IPS-18a (cell line): Measurements from ENCODE around the gene DYNLT3.

Experiments
- H3K27ac ChIP-seq: one replicate; pipeline ENCODE4 v1.5.1; 2013; ENCODE audit warnings: low read length
- H3K27me3 ChIP-seq: one replicate; pipeline ENCODE4 v1.6.1; 2013; ENCODE audit warnings: mild to moderate bottlenecking, low read length; ENCODE audit not compliant: control insufficient read depth, insufficient read depth
- H3K36me3 ChIP-seq: one replicate; pipeline ENCODE4 v1.6.1; 2013; ENCODE audit warnings: low read depth, low read length; ENCODE audit not compliant: control insufficient read depth
- H3K4me1 ChIP-seq: one replicate; pipeline ENCODE4 v1.6.1; 2013; ENCODE audit warnings: low read depth, low read length; ENCODE audit not compliant: control insufficient read depth
- H3K4me3 ChIP-seq: one replicate; pipeline ENCODE4 v1.5.1; 2013; ENCODE audit warnings: low read length
- H3K9ac ChIP-seq: one replicate; pipeline ENCODE4 v1.6.1; 2013; ENCODE audit warnings: mild to moderate bottlenecking, low read length, moderate library complexity
- H3K9me3 ChIP-seq: one replicate; pipeline ENCODE4 v1.6.1; 2013; ENCODE audit warnings: low read depth, low read length; ENCODE audit not compliant: control insufficient read depth

DYNLT3 gene

DNA sequence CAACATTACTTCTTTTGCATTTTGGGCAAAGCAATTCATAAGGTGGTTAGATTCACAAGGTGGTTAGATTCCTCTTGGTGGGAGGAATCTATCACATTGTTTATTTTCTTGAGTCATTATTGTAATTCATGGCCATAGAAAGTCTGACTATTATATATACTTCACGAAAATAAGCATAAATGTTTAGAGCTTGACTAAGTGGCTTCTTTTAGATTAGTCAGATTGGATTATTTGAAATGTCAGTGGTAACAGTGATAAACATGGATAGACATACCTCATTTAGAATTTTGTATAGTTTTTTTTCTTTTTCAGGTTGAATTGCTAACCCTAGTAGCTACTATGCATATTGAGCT is 24.9 kb upstream of the DYNLT3 start:
- Histone ChIP-seq H3K36me3 (no peaks in the 10 kb centered on the region), H3K4me1 (no peaks in the 10 kb centered on the region), H3K4me3 (no peak overlapping the region), H3K27me3 (no peaks in the 10 kb centered on the region), H3K9ac (no peak overlapping the region), H3K9me3 (peaks cover 16% of the 10 kb centered on the region), H3K27ac (no peak overlapping the region)

DNA sequence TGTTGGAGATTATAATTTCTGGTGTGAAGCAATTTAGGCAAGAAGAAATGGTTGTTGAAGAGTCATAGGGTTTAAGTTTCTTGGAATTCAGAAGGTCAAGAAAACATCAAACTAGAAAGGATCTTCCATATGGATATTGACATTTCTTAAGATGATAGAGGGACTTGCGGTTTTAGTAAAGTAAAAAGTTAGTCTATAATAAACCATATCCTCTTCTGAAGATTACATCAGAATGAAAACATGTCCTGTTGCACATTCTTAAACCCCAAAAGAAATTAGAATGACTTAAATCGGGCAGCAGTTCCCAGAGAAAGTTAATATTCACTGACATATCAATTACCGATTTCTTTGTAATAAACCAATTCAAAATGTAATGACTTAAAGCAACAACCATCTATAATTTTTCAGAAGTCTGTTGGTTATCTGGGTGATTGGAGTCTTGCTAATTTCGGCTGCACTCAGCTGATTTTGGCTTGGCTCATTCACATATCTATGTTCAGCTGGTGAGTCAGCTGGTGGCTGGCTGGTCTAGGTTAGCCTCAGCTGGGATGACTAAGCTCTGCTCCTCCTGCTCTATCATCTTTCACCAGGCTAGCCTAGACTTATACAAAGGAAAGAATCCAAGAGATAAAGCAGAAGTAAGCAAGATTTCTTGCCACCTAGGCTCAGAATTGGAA is 24.4 kb upstream of the DYNLT3 start:
- Histone ChIP-seq H3K27me3 (no peaks in the 10 kb centered on the region), H3K9ac (no peak overlapping the region), H3K9me3 (peaks cover 16% of the 10 kb centered on the region), H3K36me3 (no peaks in the 10 kb centered on the region), H3K27ac (no peak overlapping the region), H3K4me1 (no peaks in the 10 kb centered on the region), H3K4me3 (no peak overlapping the region)

DNA sequence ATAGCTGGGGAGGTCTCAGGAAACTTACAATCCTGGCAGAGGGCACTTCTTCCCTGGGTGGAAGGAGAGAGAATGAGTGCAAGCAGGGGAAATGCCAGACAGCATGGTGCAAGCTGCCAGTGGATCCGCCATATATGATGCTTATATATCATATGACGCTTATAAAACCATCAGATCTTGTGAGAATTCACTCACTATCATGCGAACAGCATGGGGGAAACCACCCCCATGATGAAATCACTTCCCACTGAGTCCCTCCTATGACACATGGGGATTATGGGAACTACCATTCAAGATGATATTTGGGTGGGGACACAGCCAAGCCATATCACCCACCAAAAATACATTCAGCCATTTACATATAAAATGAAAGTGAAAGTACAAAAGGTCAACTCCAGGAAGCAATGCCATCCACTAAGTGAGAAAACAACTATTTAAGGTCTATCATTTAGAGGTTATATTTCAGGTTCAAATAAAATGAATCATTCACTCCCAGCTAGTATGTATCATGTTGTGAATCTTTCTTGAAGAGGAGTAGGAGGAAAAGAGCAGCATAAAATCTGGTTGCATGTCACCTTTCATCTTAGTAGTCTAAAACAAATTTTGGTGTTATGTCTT is 20.3 kb upstream of the DYNLT3 start:
- Histone ChIP-seq H3K27ac (no peak overlapping the region), H3K36me3 (no peaks in the 10 kb centered on the region), H3K27me3 (no peaks in the 10 kb centered on the region), H3K4me1 (no peaks in the 10 kb centered on the region), H3K4me3 (no peak overlapping the region), H3K9ac (no peak overlapping the region), H3K9me3 (peaks cover 6% of the 10 kb centered on the region)

DNA sequence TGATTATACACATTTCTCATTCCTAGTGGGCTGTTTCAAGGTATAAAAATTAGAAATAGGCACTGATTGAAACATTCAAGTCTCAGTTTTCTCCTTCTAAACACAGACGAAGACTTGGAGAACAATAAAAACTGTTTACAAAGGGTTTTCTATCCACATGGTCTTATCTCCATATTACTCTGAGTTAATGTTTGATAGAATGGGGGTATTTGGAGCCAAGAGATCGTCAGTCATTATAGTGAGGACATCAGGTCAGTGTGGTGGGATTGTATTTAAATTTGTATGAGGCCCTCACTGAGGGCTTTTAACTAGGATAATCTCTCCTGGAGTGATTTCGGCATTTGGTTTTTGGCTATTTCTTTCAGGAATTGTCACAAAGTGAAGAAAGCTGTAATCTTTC is 16.4 kb upstream of the DYNLT3 start:
- Histone ChIP-seq H3K27ac (no peak overlapping the region), H3K9ac (no peak overlapping the region), H3K9me3 (peaks cover 15% of the 10 kb centered on the region), H3K36me3 (no peaks in the 10 kb centered on the region), H3K27me3 (no peaks in the 10 kb centered on the region), H3K4me1 (no peaks in the 10 kb centered on the region), H3K4me3 (no peak overlapping the region)

DNA sequence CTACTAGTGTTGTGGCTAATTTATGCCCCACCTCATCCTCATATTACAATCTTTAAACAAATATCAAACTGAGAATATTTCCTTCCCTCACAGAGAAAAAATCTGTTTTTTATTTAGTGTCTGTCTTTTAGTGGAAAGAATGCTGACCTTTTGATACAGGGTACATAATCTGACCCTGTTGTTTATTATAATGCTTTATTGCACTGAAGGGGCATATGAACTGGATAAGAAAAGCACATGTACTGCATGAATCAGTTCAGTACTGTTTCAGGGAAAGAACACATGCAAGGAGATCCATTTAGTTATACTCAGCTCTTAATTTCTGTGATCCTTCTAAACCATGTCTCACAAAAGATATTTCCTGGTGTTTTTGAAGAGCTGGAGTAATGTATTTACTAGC is 15.5 kb upstream of the DYNLT3 start:
- Histone ChIP-seq H3K4me1 (no peaks in the 10 kb centered on the region), H3K4me3 (no peak overlapping the region), H3K9ac (no peak overlapping the region), H3K27ac (no peak overlapping the region), H3K9me3 (peaks cover 12% of the 10 kb centered on the region), H3K36me3 (no peaks in the 10 kb centered on the region), H3K27me3 (no peaks in the 10 kb centered on the region)

DNA sequence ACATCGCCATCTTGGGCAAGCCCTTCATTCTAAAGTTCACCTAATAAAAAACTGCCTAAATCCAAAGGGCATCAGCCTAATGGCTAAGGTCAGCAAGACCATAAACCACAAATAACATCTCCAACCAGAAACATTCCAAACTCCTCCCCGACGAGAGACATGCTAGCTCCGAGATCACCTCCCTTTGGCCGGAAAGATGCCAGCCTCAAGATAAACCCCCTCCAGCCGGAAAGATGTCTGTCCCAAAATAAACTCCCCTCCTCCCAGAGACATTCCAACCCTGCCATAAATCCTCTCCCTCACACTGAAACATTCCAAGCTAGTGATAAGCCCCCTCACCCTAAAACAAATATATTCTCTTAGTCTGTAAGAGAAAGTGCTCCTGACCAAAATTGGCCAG is 13.3 kb upstream of the DYNLT3 start:
- no peaks in the 10 kb centered on the region for H3K4me1 ChIP-seq
- H3K27me3 ChIP-seq, result no peaks in the 10 kb centered on the region
- no peaks in the 10 kb centered on the region for H3K36me3 ChIP-seq
- no peak overlapping the region for H3K4me3 ChIP-seq
- H3K9ac ChIP-seq, result no peak overlapping the region
- no peak overlapping the region for H3K27ac ChIP-seq
- peaks cover 9% of the 10 kb centered on the region for H3K9me3 ChIP-seq

DNA sequence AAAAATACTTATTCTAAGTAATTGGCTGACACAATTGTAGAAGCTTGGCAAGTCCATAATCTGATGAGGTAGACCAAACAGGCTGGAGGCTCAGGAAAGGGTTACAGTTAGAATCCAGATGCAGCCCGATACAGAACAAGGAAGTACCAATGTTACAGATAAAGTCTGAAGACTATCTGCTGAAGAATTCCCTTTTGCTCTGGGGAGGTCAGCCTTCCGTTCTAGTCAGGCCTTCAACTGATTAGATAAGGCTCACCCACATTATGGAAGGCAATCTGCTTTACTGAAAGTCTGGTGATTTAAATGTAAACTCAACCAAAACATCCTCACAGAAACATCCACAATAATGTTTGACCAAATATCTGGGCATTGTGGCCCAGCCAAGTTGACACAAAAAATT is 7.4 kb upstream of the DYNLT3 start:
- no peak overlapping the region for H3K4me3 ChIP-seq
- H3K27me3 ChIP-seq, result no peaks in the 10 kb centered on the region
- no peak overlapping the region for H3K9ac ChIP-seq
- peaks cover 6% of the 10 kb centered on the region for H3K9me3 ChIP-seq
- no peak overlapping the region for H3K27ac ChIP-seq
- H3K36me3 ChIP-seq, result no peaks in the 10 kb centered on the region
- no peaks in the 10 kb centered on the region for H3K4me1 ChIP-seq

DNA sequence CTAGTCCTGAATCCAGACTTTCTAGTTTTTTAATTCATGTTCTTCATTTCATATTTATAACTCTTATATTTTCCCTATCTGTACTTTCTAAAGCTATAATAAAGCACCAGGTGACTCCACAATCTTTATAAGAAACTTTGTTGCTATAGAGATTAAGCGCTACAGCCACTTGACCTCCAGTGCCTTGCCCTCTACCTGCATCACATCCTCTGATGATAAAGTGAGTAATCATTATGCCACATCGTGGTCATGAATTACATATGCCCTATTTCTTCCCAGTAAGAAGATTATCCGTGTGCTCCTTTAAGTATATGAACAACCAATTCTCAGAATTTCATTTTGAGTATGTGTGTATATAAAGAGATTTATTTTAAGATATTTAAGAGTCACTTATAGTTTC is 6.8 kb upstream of the DYNLT3 start:
- H3K9me3 ChIP-seq, result peaks cover 6% of the 10 kb centered on the region
- no peak overlapping the region for H3K4me3 ChIP-seq
- no peak overlapping the region for H3K9ac ChIP-seq
- no peaks in the 10 kb centered on the region for H3K27me3 ChIP-seq
- H3K27ac ChIP-seq, result no peak overlapping the region
- H3K36me3 ChIP-seq, result no peaks in the 10 kb centered on the region
- no peaks in the 10 kb centered on the region for H3K4me1 ChIP-seq

DNA sequence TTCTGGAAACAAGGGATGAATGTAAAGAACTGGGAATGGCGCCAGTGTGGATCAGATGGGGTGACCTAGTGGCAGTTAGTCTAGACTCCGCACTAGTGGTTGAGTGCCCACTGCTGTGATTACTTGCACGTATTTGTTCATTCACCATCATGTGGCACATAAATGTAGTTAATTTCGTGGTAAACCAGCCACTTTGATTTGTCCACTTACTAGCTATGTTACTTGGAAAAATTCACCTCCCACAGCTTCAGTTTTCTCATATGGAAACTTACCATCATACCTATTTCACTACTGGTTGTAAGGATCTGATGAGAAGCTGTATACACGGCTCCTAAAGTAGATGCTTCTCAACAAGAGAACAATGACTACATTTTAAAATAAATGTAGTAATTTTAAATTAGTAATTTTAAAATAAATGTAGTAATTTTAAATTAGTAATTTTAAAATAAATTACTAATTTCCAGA is 394 bp upstream of the DYNLT3 start:
- Histone ChIP-seq H3K27me3 (no peaks in the 10 kb centered on the region), H3K27ac (no peak overlapping the region), H3K4me1 (no peaks in the 10 kb centered on the region), H3K9ac (no peak overlapping the region), H3K9me3 (peaks cover 7% of the 10 kb centered on the region), H3K4me3 (peak overlapping the region; percentile 60), H3K36me3 (no peaks in the 10 kb centered on the region)

DNA sequence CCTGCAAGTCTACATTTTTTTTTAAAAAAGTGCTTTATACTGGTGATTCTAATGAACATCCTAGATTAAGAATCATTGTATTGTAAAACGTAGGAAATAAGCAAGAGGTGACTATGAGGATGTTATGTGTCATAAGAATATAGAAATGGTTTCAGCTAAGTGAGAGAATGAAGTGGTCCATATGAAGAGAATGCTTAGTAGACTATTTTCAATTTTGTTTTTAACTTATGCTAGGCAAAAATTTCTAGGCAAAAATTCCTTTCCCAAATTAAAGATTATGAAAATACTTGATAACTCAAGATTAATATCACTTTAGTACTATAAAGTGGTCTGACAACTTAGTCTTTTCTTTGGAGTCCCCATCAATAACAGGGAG is 825 bp downstream of the DYNLT3 start:
- Histone ChIP-seq H3K9me3 (peaks cover 10% of the 10 kb centered on the region), H3K36me3 (no peaks in the 10 kb centered on the region), H3K9ac (no peak overlapping the region), H3K4me1 (no peaks in the 10 kb centered on the region), H3K4me3 (peak overlapping the region; percentile 60), H3K27me3 (no peaks in the 10 kb centered on the region), H3K27ac (no peak overlapping the region)

DNA sequence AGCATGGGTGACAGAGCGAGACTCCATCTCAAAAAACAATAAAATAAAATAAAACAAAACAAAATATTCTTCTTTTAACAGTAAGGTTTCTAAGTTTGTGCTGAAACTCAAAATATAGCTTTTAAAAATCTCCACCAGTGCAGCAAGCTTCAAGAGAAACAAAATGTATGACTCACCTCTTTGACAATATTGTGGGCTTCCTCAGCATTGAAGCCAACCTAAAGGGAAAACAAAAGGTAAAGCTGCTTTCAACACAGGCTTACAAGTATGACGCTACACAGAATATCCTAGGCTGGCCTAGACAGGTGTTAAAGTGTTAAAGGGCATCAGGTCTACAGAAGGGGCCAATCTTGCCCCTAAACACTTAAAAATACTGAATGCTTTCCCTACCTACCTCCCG is 1.2 kb downstream of the DYNLT3 start:
- H3K9me3 ChIP-seq, result peaks cover 10% of the 10 kb centered on the region
- H3K27me3 ChIP-seq, result no peaks in the 10 kb centered on the region
- no peak overlapping the region for H3K4me3 ChIP-seq
- no peak overlapping the region for H3K9ac ChIP-seq
- H3K27ac ChIP-seq, result no peak overlapping the region
- no peaks in the 10 kb centered on the region for H3K36me3 ChIP-seq
- H3K4me1 ChIP-seq, result no peaks in the 10 kb centered on the region

DNA sequence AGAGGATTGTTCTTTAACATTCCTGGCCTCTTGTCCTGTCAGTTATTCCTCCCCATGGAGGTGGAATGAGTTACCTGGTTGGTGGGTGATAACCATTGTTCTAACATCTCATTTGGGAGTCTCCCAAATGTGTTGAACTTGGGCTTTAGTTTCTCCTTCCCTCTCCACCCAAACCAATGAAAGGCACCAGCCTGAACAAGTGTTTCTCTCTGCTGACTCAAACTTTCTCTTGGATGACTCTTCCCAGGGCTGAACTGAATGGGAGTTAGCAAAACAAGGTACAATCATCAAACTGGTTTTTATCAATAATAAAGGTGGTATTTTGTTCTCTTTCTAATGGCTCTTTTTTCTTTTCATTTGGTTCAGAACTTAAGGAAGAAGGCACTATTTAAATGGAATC is 2.7 kb downstream of the DYNLT3 start:
- H3K4me3 ChIP-seq, result no peak overlapping the region
- no peaks in the 10 kb centered on the region for H3K27me3 ChIP-seq
- peaks cover 10% of the 10 kb centered on the region for H3K9me3 ChIP-seq
- H3K27ac ChIP-seq, result no peak overlapping the region
- H3K36me3 ChIP-seq, result peaks cover 3% of the 10 kb centered on the region
- H3K9ac ChIP-seq, result no peak overlapping the region
- H3K4me1 ChIP-seq, result no peaks in the 10 kb centered on the region
